ENCODE results near the gene B4GALT6.

The B4GALT6 gene

GRCh38 chr18:31595121-31595771 lies 89.1 kb downstream of the B4GALT6 start:
- DNase-seq (ENCODE audit: low spot score): no peak

GRCh38 chr18:31592506-31593157 lies 91.7 kb downstream of the B4GALT6 start:
- no peak for DNase-seq (ENCODE audit: low spot score)

- no peak for DNase-seq (ENCODE audit: low spot score)
Measured at GRCh38 chr18:31591628-31592027, 92.8 kb downstream of the B4GALT6 start, which contains the start of gene TTR. TSS of gene TTR (plus strand) at chr18:31591877. CDS start at chr18:31591903, 26 bp downstream.

- no peak for DNase-seq (ENCODE audit: low spot score)
Measured at GRCh38 chr18:31591113-31591512, 93.3 kb downstream of the B4GALT6 start.

GRCh38 chr18:31590570-31590969 lies 93.8 kb downstream of the B4GALT6 start:
- no peak for DNase-seq (ENCODE audit: low spot score)

- DNase-seq (ENCODE audit: low spot score): no peak
Measured at GRCh38 chr18:31587529-31587928, 96.9 kb downstream of the B4GALT6 start.

- no peak for DNase-seq (ENCODE audit: low spot score)
Measured at GRCh38 chr18:31586616-31587015, 97.8 kb downstream of the B4GALT6 start.

- no peak for DNase-seq (ENCODE audit: low spot score)
Measured at GRCh38 chr18:31585991-31586390, 98.4 kb downstream of the B4GALT6 start.

GRCh38 chr18:31583185-31583854 lies 101.1 kb downstream of the B4GALT6 start:
- DNase-seq (ENCODE audit: low spot score): no peak

GRCh38 chr18:31581498-31582197 lies 102.7 kb downstream of the B4GALT6 start:
- DNase-seq (ENCODE audit: low spot score): no peak

GRCh38 chr18:31579375-31579774 lies 105.0 kb downstream of the B4GALT6 start:
- DNase-seq (ENCODE audit: low spot score): no peak

GRCh38 chr18:31578126-31578525 lies 106.3 kb downstream of the B4GALT6 start:
- no peak for DNase-seq (ENCODE audit: low spot score)

- DNase-seq (ENCODE audit: low spot score): no peak
Measured at GRCh38 chr18:31577195-31577594, 107.2 kb downstream of the B4GALT6 start.

GRCh38 chr18:31576670-31577069 lies 107.7 kb downstream of the B4GALT6 start:
- DNase-seq (ENCODE audit: low spot score): no peak

- DNase-seq (ENCODE audit: low spot score): no peak
Measured at GRCh38 chr18:31575515-31576257, 108.7 kb downstream of the B4GALT6 start.

GRCh38 chr18:31574359-31574758 lies 110.0 kb downstream of the B4GALT6 start:
- no peak for DNase-seq (ENCODE audit: low spot score)
